ENCODE measurements around the gene AGPAT3.

Gene AGPAT3

DNA sequence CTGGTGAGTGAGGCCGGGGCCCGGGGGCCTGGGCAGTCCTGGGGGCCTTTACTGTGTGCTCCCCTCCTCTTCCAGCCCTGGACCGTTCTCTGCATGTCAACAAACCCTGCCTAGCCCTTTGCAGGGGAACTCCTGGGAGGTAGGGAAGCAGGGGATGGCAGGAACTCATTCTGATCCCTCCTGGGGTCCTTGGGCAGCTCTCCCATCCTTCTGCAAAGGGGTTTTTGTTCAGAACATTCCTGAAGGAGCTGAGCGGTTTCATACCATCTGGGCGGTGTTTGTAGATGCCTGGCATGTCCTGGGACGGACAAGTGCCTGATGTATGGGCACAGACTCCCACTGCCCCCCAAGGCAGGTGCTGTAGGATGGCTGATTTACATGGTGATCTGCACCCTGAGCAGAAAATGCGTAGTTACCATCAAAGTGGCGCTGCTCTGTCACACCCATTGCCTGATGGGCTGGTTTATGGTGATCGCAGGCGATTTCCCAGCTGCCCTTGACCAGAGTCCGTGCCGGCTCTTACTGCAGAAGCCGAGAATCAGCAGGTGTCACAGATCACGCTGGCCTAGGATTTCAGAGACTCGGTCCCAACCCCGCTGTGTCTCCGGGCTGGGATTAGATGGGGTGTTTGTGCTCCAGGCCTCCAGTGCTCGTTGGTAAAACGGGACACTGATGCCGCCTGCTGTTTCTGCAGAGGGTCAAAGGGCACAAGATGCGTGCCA is 75.5 kb downstream of the AGPAT3 start:
- H3K4me3 ChIP-seq (replicated peaks in 1 of 2; ENCODE audit: low read depth in 2 of 2, low read length in 2 of 2): no peak overlapping the region
- DNase-seq (ENCODE audit: low read depth in 2 of 2): no peak
- TF ChIP-seq, protein P1, sequence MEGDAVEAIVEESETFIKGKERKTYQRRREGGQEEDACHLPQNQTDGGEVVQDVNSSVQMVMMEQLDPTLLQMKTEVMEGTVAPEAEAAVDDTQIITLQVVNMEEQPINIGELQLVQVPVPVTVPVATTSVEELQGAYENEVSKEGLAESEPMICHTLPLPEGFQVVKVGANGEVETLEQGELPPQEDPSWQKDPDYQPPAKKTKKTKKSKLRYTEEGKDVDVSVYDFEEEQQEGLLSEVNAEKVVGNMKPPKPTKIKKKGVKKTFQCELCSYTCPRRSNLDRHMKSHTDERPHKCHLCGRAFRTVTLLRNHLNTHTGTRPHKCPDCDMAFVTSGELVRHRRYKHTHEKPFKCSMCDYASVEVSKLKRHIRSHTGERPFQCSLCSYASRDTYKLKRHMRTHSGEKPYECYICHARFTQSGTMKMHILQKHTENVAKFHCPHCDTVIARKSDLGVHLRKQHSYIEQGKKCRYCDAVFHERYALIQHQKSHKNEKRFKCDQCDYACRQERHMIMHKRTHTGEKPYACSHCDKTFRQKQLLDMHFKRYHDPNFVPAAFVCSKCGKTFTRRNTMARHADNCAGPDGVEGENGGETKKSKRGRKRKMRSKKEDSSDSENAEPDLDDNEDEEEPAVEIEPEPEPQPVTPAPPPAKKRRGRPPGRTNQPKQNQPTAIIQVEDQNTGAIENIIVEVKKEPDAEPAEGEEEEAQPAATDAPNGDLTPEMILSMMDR (IDR thresholded peaks at IDR 0.05; ENCODE audit: low read depth, low read length): no peak

DNA sequence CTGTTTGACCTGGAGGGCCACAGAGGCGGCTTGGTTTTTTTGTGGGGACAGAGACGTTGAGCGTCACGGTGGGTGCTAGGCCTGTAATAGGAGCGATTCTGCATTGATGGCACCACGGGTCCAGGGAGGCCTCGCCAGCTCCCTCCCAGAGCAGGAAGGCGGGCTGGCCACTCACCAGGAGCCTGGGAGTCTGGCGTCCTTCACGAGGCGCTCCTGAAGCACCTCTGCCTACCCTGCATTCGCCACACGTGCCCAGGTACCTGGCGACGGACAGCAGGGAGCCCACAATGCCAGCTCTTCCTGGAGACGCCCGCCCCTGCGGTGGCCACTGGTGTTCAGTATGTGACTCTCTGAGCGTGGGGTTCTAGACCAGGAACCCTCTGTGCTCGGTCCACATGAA is 77.2 kb downstream of the AGPAT3 start:
- TF ChIP-seq, protein P1 (IDR thresholded peaks at IDR 0.05; ENCODE audit: low read depth, low read length): no peak
- DNase-seq (ENCODE audit: low read depth in 2 of 2): no peak
- H3K4me3 ChIP-seq (replicated peaks in 1 of 2; ENCODE audit: low read depth in 2 of 2, low read length in 2 of 2): no peak overlapping the region

DNA sequence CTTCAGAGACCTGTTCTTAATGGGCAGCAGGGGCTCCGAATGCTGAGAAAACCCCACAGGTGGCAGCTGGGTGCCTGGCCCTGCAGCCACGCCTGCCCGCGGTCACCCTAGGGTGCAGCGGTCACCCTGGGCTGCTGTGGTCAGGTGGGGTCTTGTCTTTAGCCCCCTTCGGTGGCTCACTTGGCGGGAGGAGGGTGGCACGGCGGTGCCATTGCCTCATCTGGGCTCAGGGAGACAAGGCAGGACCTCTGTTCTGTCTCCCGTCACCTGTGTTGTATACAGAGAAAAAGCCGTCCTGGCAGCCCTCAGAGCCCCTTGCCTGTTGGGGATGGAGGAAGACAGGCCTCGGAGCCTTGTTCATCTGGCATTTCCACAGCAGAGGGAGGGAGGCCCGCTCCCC is 77.6 kb downstream of the AGPAT3 start:
- TF ChIP-seq, protein P1 (IDR thresholded peaks at IDR 0.05; ENCODE audit: low read depth, low read length): no peak
- DNase-seq (ENCODE audit: low read depth in 2 of 2): no peak
- no peak overlapping the region for H3K4me3 ChIP-seq (replicated peaks in 1 of 2; ENCODE audit: low read depth in 2 of 2, low read length in 2 of 2)

DNA sequence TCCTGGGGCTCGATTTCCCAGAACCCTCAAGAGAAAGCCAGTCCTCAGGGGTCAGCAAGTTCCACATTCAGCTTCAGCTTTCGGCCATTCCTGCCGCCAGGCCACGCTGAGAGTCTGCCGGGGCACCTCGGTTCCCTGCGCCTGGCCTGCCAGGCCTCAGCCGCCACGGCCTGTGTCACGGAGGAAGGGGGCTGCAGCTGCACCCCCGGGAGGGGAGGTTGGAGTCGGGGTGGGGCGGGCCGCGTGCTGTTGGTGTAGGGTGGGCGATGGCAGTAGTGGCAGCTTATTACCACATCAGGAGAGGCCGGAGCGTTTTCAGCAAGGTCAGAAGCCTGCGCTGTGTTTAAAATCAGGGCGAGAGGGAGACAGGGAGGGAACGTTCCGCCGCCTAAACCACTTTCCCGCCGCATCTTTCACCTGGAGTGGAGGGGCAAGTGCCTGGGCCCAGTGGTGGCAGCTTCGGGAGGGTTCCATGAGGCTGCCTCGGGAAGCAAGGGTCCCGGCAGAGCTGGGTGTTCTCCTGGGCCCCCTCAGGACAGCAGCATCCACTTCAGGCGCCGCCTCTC is 78.6 kb downstream of the AGPAT3 start:
- no peak for DNase-seq (ENCODE audit: low read depth in 2 of 2)
- TF ChIP-seq, protein P1 (IDR thresholded peaks at IDR 0.05; ENCODE audit: low read depth, low read length): no peak
- H3K4me3 ChIP-seq (replicated peaks in 1 of 2; ENCODE audit: low read depth in 2 of 2, low read length in 2 of 2): no peak overlapping the region

DNA sequence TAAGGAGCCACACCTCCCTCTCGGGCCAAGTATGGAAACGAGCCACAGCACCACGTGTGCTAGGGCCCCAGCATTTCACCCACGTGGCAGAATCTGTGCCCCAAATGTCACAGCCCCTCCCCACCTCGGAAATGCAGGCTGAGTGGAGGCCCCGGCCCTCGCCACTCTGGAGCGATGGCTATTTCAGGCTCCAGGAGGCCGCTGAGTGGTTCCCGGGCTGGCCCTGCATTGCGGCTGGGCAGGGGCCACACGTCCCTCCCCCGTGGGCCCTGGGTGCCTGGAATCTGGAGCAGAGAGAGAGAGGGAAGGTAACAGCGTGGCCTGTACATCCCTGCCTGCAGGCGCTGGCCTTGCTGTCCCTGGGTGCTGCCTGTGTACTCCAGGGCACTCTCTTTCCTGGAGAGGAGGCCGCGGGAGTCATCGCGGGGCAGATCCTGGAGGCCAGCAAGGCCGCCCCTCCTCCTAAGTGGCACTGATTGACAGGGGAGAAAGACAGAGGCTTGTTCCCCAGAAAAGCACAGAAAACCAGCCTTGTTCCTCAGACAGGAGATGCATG is 79.1 kb downstream of the AGPAT3 start:
- DNase-seq (ENCODE audit: low read depth in 2 of 2): no peak
- H3K4me3 ChIP-seq (replicated peaks in 1 of 2; ENCODE audit: low read depth in 2 of 2, low read length in 2 of 2): no peak overlapping the region
- TF ChIP-seq, protein P1 (IDR thresholded peaks at IDR 0.05; ENCODE audit: low read depth, low read length): no peak

DNA sequence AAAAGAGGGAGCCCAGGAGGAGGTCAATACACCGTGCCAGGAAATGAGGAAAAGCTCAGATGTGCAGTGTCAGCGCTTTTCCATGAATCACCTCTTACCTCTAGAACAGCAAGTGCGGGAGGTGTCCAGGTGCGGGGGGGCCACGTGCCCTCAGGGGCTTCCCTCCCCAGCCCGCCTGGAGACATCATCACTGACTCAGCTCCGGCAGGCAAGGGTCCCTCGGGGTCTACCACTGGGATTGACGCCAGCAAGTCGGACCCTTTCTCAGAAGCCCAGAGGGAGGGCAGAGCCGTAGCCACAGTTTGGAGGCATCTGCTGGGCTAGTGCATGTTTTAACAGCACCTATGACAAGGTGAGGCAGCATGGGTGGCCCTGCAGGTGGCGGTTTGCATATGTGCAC is 79.7 kb downstream of the AGPAT3 start:
- no peak for DNase-seq (ENCODE audit: low read depth in 2 of 2)
- TF ChIP-seq, protein P1 (IDR thresholded peaks at IDR 0.05; ENCODE audit: low read depth, low read length): no peak
- no peak overlapping the region for H3K4me3 ChIP-seq (replicated peaks in 1 of 2; ENCODE audit: low read depth in 2 of 2, low read length in 2 of 2)
